K562 (cell line): Measurements from ENCODE around the gene SPIRE1. TPM values are rescaled to one million over a fixed set of nuclear protein-coding genes. Genes with fewer than 3 reads are reported as not detected.

Source experiments
- ARHGAP35 ChIP-seq: fragments of 450-650 bp; IDR thresholded peaks from 2 replicates; pipeline ENCODE4 v1.6.1; 2018; ENCODE audit not compliant: partially characterized antibody
- CAMTA2 ChIP-seq: fragments of 250-450 bp; sonication (Bioruptor Pico); conservative IDR thresholded peaks from 2 replicates; pipeline ENCODE4 v1.5.1; 2022
- CCAR2 ChIP-seq: fragments of 200-400 bp; formaldehyde crosslinking; IDR thresholded peaks from 2 replicates; pipeline ENCODE4 v1.6.1; 2017; ENCODE audit warnings: mild to moderate bottlenecking, low read depth, low read length
- FOXO4 ChIP-seq: fragments of 450-650 bp; formaldehyde crosslinking; IDR thresholded peaks from 2 replicates; pipeline ENCODE4 v1.4.0; 2020; ENCODE audit warnings: mild to moderate bottlenecking, moderate library complexity
- GABPB1 ChIP-seq: sonication (generic); formaldehyde crosslinking; IDR thresholded peaks from 2 replicates; pipeline ENCODE4 v1.8.0; 2022; ENCODE audit warnings: mild to moderate bottlenecking, missing genetic modification reagents
- GATA2 ChIP-seq: sonication (generic); formaldehyde crosslinking; IDR thresholded peaks from 2 replicates; pipeline ENCODE4 v1.4.0; 2020; ENCODE audit warnings: mild to moderate bottlenecking, missing genetic modification reagents
- IRF1 ChIP-seq: sonication (generic); formaldehyde crosslinking; IDR thresholded peaks from 2 replicates; pipeline ENCODE4 v1.8.0; 2022; ENCODE audit warnings: missing genetic modification reagents, mild to moderate bottlenecking, borderline replicate concordance
- NFIC ChIP-seq: fragments of 450-650 bp; IDR thresholded peaks from 2 replicates; pipeline ENCODE4 v1.6.1; 2017; ENCODE audit warnings: mild to moderate bottlenecking, inconsistent platforms
- SMARCA5 ChIP-seq: fragments of 450-650 bp; IDR thresholded peaks from 2 replicates; pipeline ENCODE4 v1.6.1; 2016
- SMARCB1 ChIP-seq: IDR thresholded peaks from 2 replicates; pipeline ENCODE4 v1.6.1; 2011; ENCODE audit warnings: improper control_type of control experiment, low read depth; ENCODE audit not compliant: insufficient read length
- TAF1 ChIP-seq: IDR thresholded peaks from 2 replicates; pipeline ENCODE4 v1.6.1; 2011; ENCODE audit warnings: mild to moderate bottlenecking, low read length, moderate library complexity; ENCODE audit not compliant: insufficient read depth, control insufficient read depth, severe bottlenecking; ENCODE audit errors: extremely low read depth
- TEAD1 ChIP-seq, 2 experiments: fragments of 450-650 bp in 1 of 2; sonication (generic) in 1 of 2; formaldehyde crosslinking; IDR thresholded peaks; 2 replicates each; pipeline versions ENCODE4 v1.4.0 to v1.8.0; 2020 to 2022; ENCODE audit warnings: mild to moderate bottlenecking in 2 of 2, missing genetic modification reagents in 1 of 2
- THAP12 ChIP-seq: fragments of 250-450 bp; sonication (Bioruptor Pico); IDR thresholded peaks from 2 replicates; pipeline ENCODE4 v1.9.0; 2021; ENCODE audit warnings: mild to moderate bottlenecking, inconsistent platforms
- WHSC1 ChIP-seq: IDR thresholded peaks from one replicate; pipeline ENCODE4 v1.6.1; 2012; ENCODE audit warnings: low read length, control low read depth, inconsistent platforms
- ZNF212 ChIP-seq: fragments of 450-650 bp; formaldehyde crosslinking; IDR thresholded peaks from 2 replicates; pipeline ENCODE4 v1.4.0; 2020; ENCODE audit warnings: mild to moderate bottlenecking
- ZNF444 ChIP-seq: fragments of 250-450 bp; sonication (Bioruptor Pico); IDR thresholded peaks from 2 replicates; pipeline ENCODE4 v1.4.0; 2020; ENCODE audit warnings: mild to moderate bottlenecking, moderate library complexity
- ZNF445 ChIP-seq: fragments of 250-450 bp; sonication (Bioruptor Pico); IDR thresholded peaks from 2 replicates; pipeline ENCODE4 v1.4.0; 2020; ENCODE audit warnings: low read depth, mild to moderate bottlenecking, moderate library complexity
- ZNF699 ChIP-seq: fragments of 250-450 bp; sonication (Bioruptor Pico); IDR thresholded peaks from 2 replicates; pipeline ENCODE4 v1.8.0; 2021; ENCODE audit warnings: mild to moderate bottlenecking, moderate library complexity; ENCODE audit not compliant: insufficient replicate concordance
- ZSCAN29 ChIP-seq: fragments of 450-650 bp; IDR thresholded peaks from 2 replicates; pipeline ENCODE4 v1.6.1; 2017
- polyA plus RNA-seq, 8 experiments: library from polyadenylated mRNA; depleted of rRNA in 4 of 8; stranded (reverse) in 5 of 8; unstranded in 3 of 8; fragments of >200 nt; fragmentation: Nextera tagmentation in 2 of 8; fragmentation: Illumina TruSeq in 1 of 8; extraction: Ambion mirVana in 2 of 8; extraction: Trizol in 1 of 8; gene quantifications; 2 replicates each; pipeline versions ENCODE4 v1.2.1 to v1.2.3, GENCODE V29; 2011 to 2014; ENCODE audit warnings: inconsistent platforms in 1 of 8, missing spikeins in 1 of 8
- total RNA-seq, 7 experiments: library from RNA; depleted of rRNA in 6 of 7; stranded (reverse); fragments of >200 nt in 6 of 7; fragmentation: Illumina TruSeq in 2 of 7; extraction: Trizol in 2 of 7; gene quantifications; 2 replicates each; pipeline versions ENCODE4 v1.2.1 to v1.2.3, GENCODE V29; 2011 to 2021; ENCODE audit warnings: low replicate concordance in 1 of 7
- TF ChIP-seq, protein P1 (sequence below), 2 experiments: IDR thresholded peaks; 2 replicates each; pipeline ENCODE4 v1.6.1; 2012; ENCODE audit warnings: improper control_type of control experiment in 2 of 2, low read depth in 2 of 2, low read length in 2 of 2, borderline replicate concordance in 1 of 2
- TF ChIP-seq, protein P2 (sequence below): sonication (generic); formaldehyde crosslinking; IDR thresholded peaks from 2 replicates; pipeline ENCODE4 v1.5.0; 2020; ENCODE audit warnings: missing genetic modification reagents

Gene SPIRE1
- total and polyA plus RNA-seq, 9 of the 15 experiments (the other 6 are each of a cell fraction or from before 2014, with no cell fraction given): 2.9 to 14.0 (median 10.2) TPM

DNA sequence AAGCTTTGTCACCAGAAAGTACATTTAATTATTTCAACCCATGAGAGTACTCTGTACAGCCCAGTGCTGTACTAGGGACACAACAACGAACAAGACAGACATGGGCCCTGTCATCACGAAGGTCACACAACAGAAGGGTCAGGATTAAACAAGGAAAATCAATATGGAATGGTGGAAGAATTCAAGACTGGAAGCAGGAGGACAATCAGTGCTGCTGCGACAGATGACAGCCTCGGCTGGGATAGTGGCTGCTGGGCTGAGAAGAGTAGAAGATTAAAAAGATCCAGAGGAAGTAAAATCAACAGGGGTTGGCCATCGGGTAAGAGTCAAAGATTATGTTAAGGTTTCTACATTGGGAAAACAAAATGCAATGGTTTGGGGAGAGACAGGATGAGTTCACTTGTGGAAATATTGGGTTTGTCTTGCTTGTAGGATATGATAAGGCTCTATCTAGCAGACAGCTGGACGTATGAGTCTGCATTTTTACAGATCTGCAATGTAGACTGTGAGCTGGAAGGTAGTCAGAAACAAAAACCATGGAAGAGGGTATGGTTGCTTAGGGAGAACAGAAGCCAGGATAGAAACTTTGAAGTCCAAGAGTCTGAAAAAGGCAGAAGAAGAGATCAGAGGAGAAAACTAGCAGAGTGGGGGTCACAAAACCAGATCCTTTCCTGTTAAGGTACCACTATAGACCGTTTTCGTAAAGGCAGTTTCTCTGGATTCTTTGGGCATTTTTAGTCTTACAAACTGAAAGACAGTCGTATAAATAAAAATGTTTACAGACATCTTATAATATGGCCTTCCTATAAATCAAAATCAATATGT, 166.1 kb downstream of the SPIRE1 start (continued):
- TF ChIP-seq TEAD1 (CRISPR knock-in tag; IDR thresholded peaks at IDR 0.05) (no peak), SMARCA5 (0 out of 2 replicates have a peak, but pooled peaks have one; percentile 20), ZNF699 (CRISPR knock-in tag) (no peak), CAMTA2 (CRISPR knock-in tag) (no peak), TAF1 (no peak), GATA2 (CRISPR knock-in tag) (peak; percentile 76), ARHGAP35 (no peak), CCAR2 (no peak), NFIC (peak; percentile 74), WHSC1 (no peak), ZNF444 (no peak), ZNF212 (no peak), ZNF445 (no peak), THAP12 (CRISPR knock-in tag) (no peak), GABPB1 (CRISPR knock-in tag) (0 out of 2 replicates have a peak, but pooled peaks have one; percentile 33), ZSCAN29 (no peak), SMARCB1 (no peak), IRF1 (CRISPR knock-in tag) (no peak), FOXO4 (CRISPR knock-in tag) (no peak)
- TF ChIP-seq, protein P1, sequence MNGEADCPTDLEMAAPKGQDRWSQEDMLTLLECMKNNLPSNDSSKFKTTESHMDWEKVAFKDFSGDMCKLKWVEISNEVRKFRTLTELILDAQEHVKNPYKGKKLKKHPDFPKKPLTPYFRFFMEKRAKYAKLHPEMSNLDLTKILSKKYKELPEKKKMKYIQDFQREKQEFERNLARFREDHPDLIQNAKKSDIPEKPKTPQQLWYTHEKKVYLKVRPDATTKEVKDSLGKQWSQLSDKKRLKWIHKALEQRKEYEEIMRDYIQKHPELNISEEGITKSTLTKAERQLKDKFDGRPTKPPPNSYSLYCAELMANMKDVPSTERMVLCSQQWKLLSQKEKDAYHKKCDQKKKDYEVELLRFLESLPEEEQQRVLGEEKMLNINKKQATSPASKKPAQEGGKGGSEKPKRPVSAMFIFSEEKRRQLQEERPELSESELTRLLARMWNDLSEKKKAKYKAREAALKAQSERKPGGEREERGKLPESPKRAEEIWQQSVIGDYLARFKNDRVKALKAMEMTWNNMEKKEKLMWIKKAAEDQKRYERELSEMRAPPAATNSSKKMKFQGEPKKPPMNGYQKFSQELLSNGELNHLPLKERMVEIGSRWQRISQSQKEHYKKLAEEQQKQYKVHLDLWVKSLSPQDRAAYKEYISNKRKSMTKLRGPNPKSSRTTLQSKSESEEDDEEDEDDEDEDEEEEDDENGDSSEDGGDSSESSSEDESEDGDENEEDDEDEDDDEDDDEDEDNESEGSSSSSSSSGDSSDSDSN (IDR thresholded peaks at IDR 0.05; ENCODE audit: borderline replicate concordance in 1 of 2, low read depth in 2 of 2, low read length in 2 of 2): 0 out of 4 replicates have a peak, but pooled peaks of 1 of the 2 experiments have one; percentile 42
- TF ChIP-seq, protein P2, sequence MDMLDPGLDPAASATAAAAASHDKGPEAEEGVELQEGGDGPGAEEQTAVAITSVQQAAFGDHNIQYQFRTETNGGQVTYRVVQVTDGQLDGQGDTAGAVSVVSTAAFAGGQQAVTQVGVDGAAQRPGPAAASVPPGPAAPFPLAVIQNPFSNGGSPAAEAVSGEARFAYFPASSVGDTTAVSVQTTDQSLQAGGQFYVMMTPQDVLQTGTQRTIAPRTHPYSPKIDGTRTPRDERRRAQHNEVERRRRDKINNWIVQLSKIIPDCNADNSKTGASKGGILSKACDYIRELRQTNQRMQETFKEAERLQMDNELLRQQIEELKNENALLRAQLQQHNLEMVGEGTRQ (CRISPR knock-in tag): no peak
